HCT116 (cell line): ENCODE data around the gene IGFN1. TPM values are rescaled to one million over a fixed set of nuclear protein-coding genes. Genes with fewer than 3 reads are reported as not detected.

Experiments
- ATAC-seq: fragments of 200-7000 bp; cut with Tn5 transposase; 2 replicates; pipeline ENCODE4 v1.9.1; 2020; ENCODE audit warnings: mild to moderate bottlenecking, moderate library complexity
- Bru-seq: library from RNA; stranded (reverse); fragments of 400-500 nt; gene quantifications from one replicate; lab custom pipeline; 2021; lab: Mats Ljungman, UMichigan
- BruChase-seq, 2 experiments: library from RNA; stranded (reverse); fragments of 400-500 nt; gene quantifications; one replicate each; lab custom pipeline; 2021; lab: Mats Ljungman, UMichigan
- BruUV-seq: library from RNA; stranded (reverse); fragments of 400-500 nt; replicated peaks from 2 replicates; lab custom pipeline; 2021; lab: Mats Ljungman, UMichigan
- CTCF ChIA-PET: fragments of 300-600 bp; sonication (Branson Sonifier 250); formaldehyde crosslinking; loops from one replicate; lab custom pipeline; 2021; ENCODE audit warnings: antibody characterized with exemption; lab: Charles Lee
- POLR2A ChIA-PET: fragments of 300-600, 350-600 bp; sonication (Branson Sonifier 250); formaldehyde crosslinking; loops from one replicate; lab custom pipeline; 2021; ENCODE audit warnings: antibody characterized with exemption; lab: Charles Lee
- RAD21 ChIA-PET, 2 experiments: fragments of 300-600 bp; sonication (Branson Sonifier 250); formaldehyde crosslinking; loops; one replicate each; lab custom pipeline; 2023; ENCODE audit warnings: low total read pairs in 2 of 2; ENCODE audit not compliant: uncharacterized antibody in 2 of 2, unreplicated experiment in 2 of 2, low non-redundant PET in 1 of 2; lab: Charles Lee
- DNase-seq: peaks from one replicate; pipeline ENCODE4 v3.0.0-alpha.2; 2010; ENCODE audit warnings: low read depth, low spot score
- H2AFZ ChIP-seq: fragments of 200-600 bp; shearing (Covaris generic), sonication (generic); 2 replicates; pipeline ENCODE4 v1.6.1; 2017; ENCODE audit warnings: low read depth, mixed run types, mixed read lengths, antibody characterized with exemption, low read length; ENCODE audit not compliant: poor library complexity, severe bottlenecking
- H3K27ac ChIP-seq: 2 replicates; pipeline ENCODE4 v1.5.1; 2012; ENCODE audit warnings: low read depth, low read length
- H3K27me3 ChIP-seq: fragments of 200-600 bp; sonication (generic); 2 replicates; pipeline ENCODE4 v1.6.1; 2016; ENCODE audit warnings: mixed run types, low read length, mixed read lengths; ENCODE audit not compliant: insufficient read depth
- H3K36me3 ChIP-seq, 2 experiments: fragments of 200-500 bp in 1 of 2; fragments of 200-600 bp in 1 of 2; sonication (Bioruptor generic) in 1 of 2; sonication (generic) in 1 of 2; 2 replicates each; pipeline versions ENCODE4 v1.5.1 to v1.6.1; 2014 to 2016; ENCODE audit warnings: low read length in 2 of 2, inconsistent platforms in 1 of 2, mixed read lengths in 1 of 2, mixed run types in 1 of 2; ENCODE audit not compliant: insufficient read depth in 2 of 2, control insufficient read depth in 1 of 2
- H3K4me1 ChIP-seq, 2 experiments: fragments of 200-600 bp in 1 of 2; sonication (generic) in 1 of 2; 2 replicates each; pipeline versions ENCODE4 v1.5.1 to v1.6.1; 2012 to 2017; ENCODE audit warnings: low read length in 2 of 2, inconsistent platforms in 1 of 2, mild to moderate bottlenecking in 1 of 2, mixed read lengths in 1 of 2, mixed run types in 1 of 2, moderate library complexity in 1 of 2; ENCODE audit not compliant: insufficient read depth in 2 of 2, control insufficient read depth in 1 of 2
- H3K4me2 ChIP-seq: fragments of 200-600 bp; sonication (generic); 2 replicates; pipeline ENCODE4 v1.6.1; 2017; ENCODE audit warnings: mixed run types, low read length, mixed read lengths
- H3K4me3 ChIP-seq, 2 experiments: fragments of 200-600 bp in 1 of 2; sonication (generic) in 1 of 2; replicated peaks in 1 of 2; 2 replicates each; pipeline ENCODE4 v1.5.1; 2011 to 2016; ENCODE audit warnings: low read length in 2 of 2, control low read depth in 1 of 2, low read depth in 1 of 2, mild to moderate bottlenecking in 1 of 2, mixed read lengths in 1 of 2, mixed run types in 1 of 2
- H3K79me2 ChIP-seq: fragments of 200-600 bp; sonication (generic); 2 replicates; pipeline ENCODE4 v1.6.1; 2017; ENCODE audit warnings: mild to moderate bottlenecking, mixed run types, low read length, moderate library complexity, mixed read lengths; ENCODE audit not compliant: insufficient read depth
- H3K9ac ChIP-seq: fragments of 200-600 bp; sonication (generic); 2 replicates; pipeline ENCODE4 v1.6.1; 2016; ENCODE audit warnings: low read length, mixed read lengths
- H3K9me2 ChIP-seq: fragments of 200-600 bp; sonication (generic), shearing (Covaris generic); 2 replicates; pipeline ENCODE4 v1.6.1; 2017; ENCODE audit warnings: mixed run types, mild to moderate bottlenecking, moderate library complexity; ENCODE audit not compliant: insufficient read depth
- H3K9me3 ChIP-seq, 2 experiments: fragments of 200-500 bp in 1 of 2; fragments of 200-600 bp in 1 of 2; sonication (Bioruptor generic) in 1 of 2; sonication (generic) in 1 of 2; 2 replicates each; pipeline ENCODE4 v1.6.1; 2014 to 2017; ENCODE audit warnings: low read length in 2 of 2, mixed read lengths in 2 of 2, inconsistent platforms in 1 of 2, low read depth in 1 of 2, mild to moderate bottlenecking in 1 of 2, mixed run types in 1 of 2, moderate library complexity in 1 of 2; ENCODE audit not compliant: control insufficient read depth in 1 of 2, insufficient read depth in 1 of 2
- H4K20me1 ChIP-seq: fragments of 200-600 bp; sonication (generic), shearing (Covaris generic); 2 replicates; pipeline ENCODE4 v1.6.1; 2017; ENCODE audit warnings: mixed run types, mild to moderate bottlenecking, moderate library complexity; ENCODE audit not compliant: insufficient read depth
- CBX3 ChIP-seq: IDR thresholded peaks from 2 replicates; pipeline ENCODE4 v1.6.1; 2012; ENCODE audit warnings: low read depth
- EGR1 ChIP-seq: IDR thresholded peaks from 2 replicates; pipeline ENCODE4 v1.6.1; 2012; ENCODE audit warnings: low read depth
- EZH2 ChIP-seq: fragments of 200-600 bp; sonication (generic); IDR thresholded peaks from 2 replicates; pipeline ENCODE4 v1.6.1; 2017; ENCODE audit warnings: antibody characterized with exemption, mixed run types
- EZH2phosphoT487 ChIP-seq: fragments of 200-600 bp; IDR thresholded peaks from 2 replicates; pipeline ENCODE4 v1.6.1; 2018; ENCODE audit warnings: antibody characterized with exemption, borderline replicate concordance
- JUND ChIP-seq: IDR thresholded peaks from 2 replicates; pipeline ENCODE4 v1.6.1; 2012
- RAD21 ChIP-seq: IDR thresholded peaks from 2 replicates; pipeline ENCODE4 v1.6.1; 2012; ENCODE audit warnings: low read depth, mild to moderate bottlenecking
- REST ChIP-seq: IDR thresholded peaks from 2 replicates; pipeline ENCODE4 v1.6.1; 2012; ENCODE audit warnings: low read depth
- SIN3A ChIP-seq: IDR thresholded peaks from 2 replicates; pipeline ENCODE4 v1.6.1; 2012; ENCODE audit warnings: low read depth
- TCF7L2 ChIP-seq: IDR thresholded peaks from 2 replicates; pipeline ENCODE4 v1.7.0; 2011; ENCODE audit warnings: borderline replicate concordance, inconsistent platforms; ENCODE audit not compliant: insufficient read depth, insufficient read length; ENCODE audit errors: extremely low read depth
- ZFX ChIP-seq: fragments of 450-650 bp; IDR thresholded peaks from 2 replicates; pipeline ENCODE4 v1.6.1; 2017
- ZNF274 ChIP-seq: fragments of 200-500 bp; sonication (Bioruptor generic); IDR thresholded peaks from 2 replicates; pipeline ENCODE4 v1.6.1; 2014; ENCODE audit warnings: mild to moderate bottlenecking, low read depth, low read length, inconsistent platforms
- intact Hi-C: fragments of 100-400 bp; cut with micrococcal nuclease; formaldehyde crosslinking; loops from 2 replicates; pipeline ENCODE4 v1.10.0; 2022
- long read RNA-seq: library from polyadenylated mRNA; unstranded; transcript quantifications from one replicate; pipeline ENCODE4 v2.0.0, GENCODE V29; 2021; ENCODE audit not compliant: unreplicated experiment
- polyA plus RNA-seq: library from polyadenylated mRNA; unstranded; fragments of >200 nt; gene quantifications from 2 replicates; pipeline ENCODE4 v1.2.1, GENCODE V29; 2012; ENCODE audit warnings: missing spikeins
- total RNA-seq: library from RNA; stranded (reverse); gene quantifications from one replicate; pipeline ENCODE4 v1.2.1, GENCODE V29; 2021; ENCODE audit not compliant: unreplicated experiment
- TF ChIP-seq, protein P1 (sequence below), 3 experiments: fragments of 200-600 bp in 1 of 3; sonication (generic) in 1 of 3; IDR thresholded peaks in 2 of 3; conservative IDR thresholded peaks in 1 of 3; 2 replicates each; pipeline ENCODE4 v1.5.1; 2012 to 2017; ENCODE audit warnings: low read depth in 2 of 3, low read length in 2 of 3, antibody characterized with exemption in 1 of 3, borderline replicate concordance in 1 of 3, control low read depth in 1 of 3, mild to moderate bottlenecking in 1 of 3, mixed read lengths in 1 of 3, mixed run types in 1 of 3, moderate library complexity in 1 of 3; ENCODE audit not compliant: insufficient read depth in 1 of 3
- TF ChIP-seq, protein P2 (sequence below): IDR thresholded peaks from 2 replicates; pipeline ENCODE4 v1.6.1; 2012

The IGFN1 gene
- total RNA-seq (not detected), Bru-seq, nascent RNA (percentile 14 among the genes with signal in this experiment), BruChase-seq, experiment 1, labeled RNA remaining after a 6-hour chase (percentile 18 among the genes with signal in this experiment), BruChase-seq, experiment 2, labeled RNA remaining after a 2-hour chase (percentile 17 among the genes with signal in this experiment)
- 0.12 and 0.14 TPM in 2 replicates for polyA plus RNA-seq
- long read RNA-seq = 0 reads

- no peak for DNase-seq
- Histone ChIP-seq H3K79me2 (no peaks in the 10 kb centered on the region), H3K9me2 (no peaks in the 10 kb centered on the region), H4K20me1 (no peaks in the 10 kb centered on the region), H3K4me2 (peak within 1 kb of the TSS; percentile 40; the same call in 1 of the 2 replicates), H3K27ac (no peak within 1 kb of the TSS), H3K36me3 (no peaks in the 10 kb centered on the region), H3K27me3 (peaks cover 6% of the 10 kb centered on the region; the same call in 1 of the 2 replicates), H3K9ac (no peak within 1 kb of the TSS), H3K4me3 (no peak within 1 kb of the TSS), H2AFZ (no peak within 1 kb of the TSS), H3K9me3 (no peaks in the 10 kb centered on the region), H3K4me1 (peaks cover 0 to 15% of the 10 kb centered on the region in 2 experiments; a peak in 2 of 4 replicates)
- POLR2A ChIA-PET = interaction anchor here (0.6 kb wide), 1 partner anchor 36 kb away, joined by 3 read pairs; the partner anchor contains the start of gene TMEM9
- no TSS peak for BruUV-seq
- intact Hi-C loops = no loop called here
- TF ChIP-seq EGR1 (no peak), ZNF274 (no peak), RAD21 (no peak), EZH2 (no peak), EZH2phosphoT487 (no peak), ZFX (no peak), REST (no peak), SIN3A (no peak), TCF7L2 (no peak), JUND (no peak), CBX3 (no peak)
- TF ChIP-seq, protein P1, sequence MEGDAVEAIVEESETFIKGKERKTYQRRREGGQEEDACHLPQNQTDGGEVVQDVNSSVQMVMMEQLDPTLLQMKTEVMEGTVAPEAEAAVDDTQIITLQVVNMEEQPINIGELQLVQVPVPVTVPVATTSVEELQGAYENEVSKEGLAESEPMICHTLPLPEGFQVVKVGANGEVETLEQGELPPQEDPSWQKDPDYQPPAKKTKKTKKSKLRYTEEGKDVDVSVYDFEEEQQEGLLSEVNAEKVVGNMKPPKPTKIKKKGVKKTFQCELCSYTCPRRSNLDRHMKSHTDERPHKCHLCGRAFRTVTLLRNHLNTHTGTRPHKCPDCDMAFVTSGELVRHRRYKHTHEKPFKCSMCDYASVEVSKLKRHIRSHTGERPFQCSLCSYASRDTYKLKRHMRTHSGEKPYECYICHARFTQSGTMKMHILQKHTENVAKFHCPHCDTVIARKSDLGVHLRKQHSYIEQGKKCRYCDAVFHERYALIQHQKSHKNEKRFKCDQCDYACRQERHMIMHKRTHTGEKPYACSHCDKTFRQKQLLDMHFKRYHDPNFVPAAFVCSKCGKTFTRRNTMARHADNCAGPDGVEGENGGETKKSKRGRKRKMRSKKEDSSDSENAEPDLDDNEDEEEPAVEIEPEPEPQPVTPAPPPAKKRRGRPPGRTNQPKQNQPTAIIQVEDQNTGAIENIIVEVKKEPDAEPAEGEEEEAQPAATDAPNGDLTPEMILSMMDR (IDR thresholded peaks at IDR 0.05 in 2 of 3, conservative IDR thresholded peaks at IDR 0.05 in 1 of 3; ENCODE audit: borderline replicate concordance in 1 of 3, insufficient read depth in 1 of 3, low read depth in 2 of 3, low read length in 2 of 3) = no peak
- TF ChIP-seq, protein P2, sequence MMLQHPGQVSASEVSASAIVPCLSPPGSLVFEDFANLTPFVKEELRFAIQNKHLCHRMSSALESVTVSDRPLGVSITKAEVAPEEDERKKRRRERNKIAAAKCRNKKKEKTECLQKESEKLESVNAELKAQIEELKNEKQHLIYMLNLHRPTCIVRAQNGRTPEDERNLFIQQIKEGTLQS = no peak
- CTCF ChIA-PET = no interaction called here
- ATAC-seq = peak; percentile 44; the same call in 1 of the 2 replicates
- RAD21 ChIA-PET = no interaction called here
These were observed at the start of gene IGFN1 for GRCh38 chr1:201190624-201191051. TSS of gene IGFN1 (plus strand) at chr1:201190824. CDS start at chr1:201193294, 2,470 bp downstream.
